ENCODE measurements around the gene MYH7.

GRCh38 chr14:23403908-23404307 lies 31.6 kb downstream of the MYH7 start:
- TF ChIP-seq POLR2A (IDR thresholded peaks at IDR 0.05) = no peak
- no peak for TF ChIP-seq CTCF (IDR thresholded peaks at IDR 0.05)
